Endodermal cell (in vitro differentiated cells): ENCODE measurements around the gene ARF6. TPM values are rescaled to one million over a fixed set of nuclear protein-coding genes. Genes with fewer than 3 reads are reported as not detected.

Source experiments
- DNase-seq: peaks from one replicate; pipeline ENCODE4 v3.0.0-alpha.2; 2017
- H3K27ac ChIP-seq: 2 replicates; pipeline ENCODE4 v1.5.1; 2013; ENCODE audit warnings: mild to moderate bottlenecking, low read depth, low read length, moderate library complexity
- H3K27me3 ChIP-seq: 2 replicates; pipeline ENCODE4 v1.6.1; 2013; ENCODE audit warnings: mild to moderate bottlenecking, low read length, moderate library complexity; ENCODE audit not compliant: insufficient read depth, control insufficient read depth, poor library complexity, severe bottlenecking
- H3K36me3 ChIP-seq: 2 replicates; pipeline ENCODE4 v1.7.0; 2013; ENCODE audit warnings: mild to moderate bottlenecking, low read length, moderate library complexity; ENCODE audit not compliant: control insufficient read depth, insufficient read depth
- H3K4me1 ChIP-seq: one replicate; pipeline ENCODE4 v1.7.0; 2013; ENCODE audit warnings: low read length; ENCODE audit not compliant: control insufficient read depth, insufficient read depth
- H3K4me3 ChIP-seq: 2 replicates; pipeline ENCODE4 v1.5.1; 2013; ENCODE audit warnings: mild to moderate bottlenecking, low read length, moderate library complexity
- H3K9ac ChIP-seq: 2 replicates; pipeline ENCODE4 v1.6.1; 2013; ENCODE audit warnings: mild to moderate bottlenecking, low read length, moderate library complexity; ENCODE audit not compliant: poor library complexity, severe bottlenecking; ENCODE audit errors: extremely low read depth
- H3K9me3 ChIP-seq: 2 replicates; pipeline ENCODE4 v1.6.1; 2013; ENCODE audit warnings: mild to moderate bottlenecking, low read length, moderate library complexity; ENCODE audit not compliant: control insufficient read depth
- H3K27ac Mint-ChIP-seq: 2 replicates; pipeline ENCODE4 v1.8.0; 2020; ENCODE audit warnings: mixed read lengths
- H3K27me3 Mint-ChIP-seq: 2 replicates; pipeline ENCODE4 v1.8.0; 2021; ENCODE audit warnings: mild to moderate bottlenecking, mixed read lengths; ENCODE audit not compliant: insufficient read depth
- H3K36me3 Mint-ChIP-seq: 2 replicates; pipeline ENCODE4 v1.8.0; 2020; ENCODE audit warnings: low read depth, mixed read lengths
- H3K4me1 Mint-ChIP-seq: 2 replicates; pipeline ENCODE4 v1.8.0; 2020; ENCODE audit warnings: mixed read lengths
- H3K4me3 Mint-ChIP-seq: 2 replicates; pipeline ENCODE4 v1.8.0; 2020; ENCODE audit warnings: mild to moderate bottlenecking, moderate library complexity, mixed read lengths
- H3K9me3 Mint-ChIP-seq: 2 replicates; pipeline ENCODE4 v1.8.0; 2020; ENCODE audit warnings: mild to moderate bottlenecking, mixed read lengths
- WGBS, 2 experiments: methylation state at CpG; one replicate each; pipeline versions ENCODE4 v1.1.5 to v1.1.7; 2013; ENCODE audit warnings: missing lambda C conversion rate in 2 of 2, mixed read lengths in 1 of 2; ENCODE audit not compliant: insufficient coverage in 1 of 2, insufficient read length in 1 of 2; 5-methylcytosine and 5-hydroxymethylcytosine counted together
- total RNA-seq, 2 donors: library from RNA; stranded (reverse); fragmentation: NEBNext Ultra II Directional in 1 of 2; extraction: Animal tissue kit (Norgen Biotek cat#: 25700) in 1 of 2; gene quantifications; 2 replicates in 1 of 2; 3 replicates in 1 of 2; pipeline ENCODE4 v1.2.1, GENCODE V29; 2021
- TF ChIP-seq, protein P1 (sequence below): fragments of 200-600 bp; sonication (generic); conservative IDR thresholded peaks from 2 replicates; pipeline ENCODE4 v1.5.0; 2021; ENCODE audit warnings: antibody characterized with exemption, mild to moderate bottlenecking

ARF6 gene
- total RNA-seq, 2 donors from 2014 or later: 45.2 to 46.7 TPM

- no peaks in the 10 kb centered on the region for H3K4me1 ChIP-seq
- H3K36me3 ChIP-seq: no peaks in the 10 kb centered on the region
- no peaks in the 10 kb centered on the region for H3K27me3 ChIP-seq
- Mint-ChIP-seq H3K27ac (no peak overlapping the region), H3K9me3 (peaks cover 3% of the 10 kb centered on the region), H3K27me3 (no peaks in the 10 kb centered on the region), H3K4me1 (peaks cover 6% of the 10 kb centered on the region), H3K36me3 (no peaks in the 10 kb centered on the region), H3K4me3 (no peak overlapping the region)
- no peak overlapping the region for H3K9ac ChIP-seq
- TF ChIP-seq, protein P1, sequence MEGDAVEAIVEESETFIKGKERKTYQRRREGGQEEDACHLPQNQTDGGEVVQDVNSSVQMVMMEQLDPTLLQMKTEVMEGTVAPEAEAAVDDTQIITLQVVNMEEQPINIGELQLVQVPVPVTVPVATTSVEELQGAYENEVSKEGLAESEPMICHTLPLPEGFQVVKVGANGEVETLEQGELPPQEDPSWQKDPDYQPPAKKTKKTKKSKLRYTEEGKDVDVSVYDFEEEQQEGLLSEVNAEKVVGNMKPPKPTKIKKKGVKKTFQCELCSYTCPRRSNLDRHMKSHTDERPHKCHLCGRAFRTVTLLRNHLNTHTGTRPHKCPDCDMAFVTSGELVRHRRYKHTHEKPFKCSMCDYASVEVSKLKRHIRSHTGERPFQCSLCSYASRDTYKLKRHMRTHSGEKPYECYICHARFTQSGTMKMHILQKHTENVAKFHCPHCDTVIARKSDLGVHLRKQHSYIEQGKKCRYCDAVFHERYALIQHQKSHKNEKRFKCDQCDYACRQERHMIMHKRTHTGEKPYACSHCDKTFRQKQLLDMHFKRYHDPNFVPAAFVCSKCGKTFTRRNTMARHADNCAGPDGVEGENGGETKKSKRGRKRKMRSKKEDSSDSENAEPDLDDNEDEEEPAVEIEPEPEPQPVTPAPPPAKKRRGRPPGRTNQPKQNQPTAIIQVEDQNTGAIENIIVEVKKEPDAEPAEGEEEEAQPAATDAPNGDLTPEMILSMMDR: no peak
- DNase-seq: no peak
- WGBS, 2 experiments: 93 to 100% methylated on average over 1 of the region's 1 CpG
- no peak overlapping the region for H3K4me3 ChIP-seq
- H3K27ac ChIP-seq: no peak overlapping the region
- no peaks in the 10 kb centered on the region for H3K9me3 ChIP-seq
These were observed 51.6 kb downstream of the ARF6 start for GRCh38 chr14:49944501-49944900.

GRCh38 chr14:49945448-49946319, 52.8 kb downstream of the ARF6 start:
- Mint-ChIP-seq H3K4me3 (no peak overlapping the region), H3K36me3 (no peaks in the 10 kb centered on the region), H3K27me3 (no peaks in the 10 kb centered on the region), H3K27ac (no peak overlapping the region), H3K9me3 (no peaks in the 10 kb centered on the region), H3K4me1 (peaks cover 6% of the 10 kb centered on the region)
- Histone ChIP-seq H3K9me3 (no peaks in the 10 kb centered on the region), H3K27me3 (no peaks in the 10 kb centered on the region), H3K4me1 (no peaks in the 10 kb centered on the region), H3K27ac (no peak overlapping the region), H3K4me3 (no peak overlapping the region), H3K36me3 (no peaks in the 10 kb centered on the region), H3K9ac (no peak overlapping the region)
- DNase-seq: no peak
- TF ChIP-seq, protein P1: no peak
- WGBS, 2 experiments: 94 to 96% methylated on average over 5 to 8 of the region's 8 CpGs

Other genes with a start within 250 kb of the ARF6 start
- 10 to 100 TPM; 25.5 to 33.6 TPM for gene POLE2, start 204.9 kb upstream of the ARF6 start, total RNA-seq
- under 1 TPM; 0.35 to 0.77 TPM for gene KLHDC1, start 200.0 kb upstream of the ARF6 start, total RNA-seq
- gene KLHDC2, start 124.9 kb upstream of the ARF6 start, total RNA-seq: 10 to 100 TPM; 45.8 to 48.4 TPM
- gene NEMF, start 40.3 kb upstream of the ARF6 start, total RNA-seq: 10 to 100 TPM; 75.1 to 82.6 TPM
- gene VCPKMT, start 223.5 kb downstream of the ARF6 start, total RNA-seq: 10 to 100 TPM in 1 of 2 donors, 1 to 10 TPM in 1; 9.6 to 13.4 TPM